H1 (cell line): Measurements from ENCODE around the gene RIPOR2. TPM values are rescaled to one million over a fixed set of nuclear protein-coding genes. Genes with fewer than 3 reads are reported as not detected.

Experiments used
- CTCF ChIA-PET: fragments of 300-600 bp; sonication (Branson Sonifier 250); formaldehyde crosslinking; loops from one replicate; lab custom pipeline; 2021; ENCODE audit not compliant: partially characterized antibody; lab: Charles Lee
- POLR2A ChIA-PET: fragments of 300-600 bp; sonication (Branson Sonifier 250); formaldehyde crosslinking; loops from one replicate; lab custom pipeline; 2021; ENCODE audit warnings: inconsistent platforms; ENCODE audit not compliant: partially characterized antibody; lab: Charles Lee
- DNase-seq, 2 experiments: peaks; one replicate each; pipeline versions ENCODE4 v3.0.0 to v3.0.0-alpha.2; 2010 to 2022; ENCODE audit warnings: low spot score in 2 of 2, low read depth in 1 of 2, mixed read lengths in 1 of 2
- FAIRE-seq: peaks from 2 replicates; lab custom pipeline; 2011; peaks lifted over from hg19 to GRCh38; lab: Jason Lieb, UNC
- H2AFZ ChIP-seq: 2 replicates; pipeline ENCODE4 v1.8.1; 2012; ENCODE audit warnings: low read length, inconsistent platforms
- H2AK5ac ChIP-seq: 2 replicates; pipeline ENCODE4 v1.6.1; 2013; ENCODE audit warnings: low read depth, low read length
- H2BK120ac ChIP-seq: replicated peaks from 2 replicates; pipeline ENCODE3; 2013; ENCODE audit warnings: low read depth, low read length, inconsistent platforms
- H2BK12ac ChIP-seq: 2 replicates; pipeline ENCODE4 v1.6.1; 2013; ENCODE audit warnings: low read depth, low read length
- H2BK15ac ChIP-seq: 2 replicates; pipeline ENCODE4 v1.6.1; 2013; ENCODE audit warnings: low read length
- H2BK20ac ChIP-seq: 2 replicates; pipeline ENCODE4 v1.6.1; 2013; ENCODE audit warnings: low read length
- H2BK5ac ChIP-seq: 2 replicates; pipeline ENCODE4 v1.6.1; 2013; ENCODE audit warnings: low read depth, low read length
- H3K14ac ChIP-seq: 2 replicates; pipeline ENCODE4 v1.6.1; 2013; ENCODE audit warnings: inconsistent platforms; ENCODE audit not compliant: insufficient read length
- H3K18ac ChIP-seq: 2 replicates; pipeline ENCODE4 v1.6.1; 2013; ENCODE audit warnings: low read length; ENCODE audit errors: extremely low read depth
- H3K23ac ChIP-seq: 2 replicates; pipeline ENCODE4 v1.6.1; 2013; ENCODE audit warnings: inconsistent platforms; ENCODE audit not compliant: insufficient read length
- H3K23me2 ChIP-seq: 2 replicates; pipeline ENCODE4 v1.6.1; 2013; ENCODE audit warnings: low read depth, low read length
- H3K27ac ChIP-seq: 2 replicates; pipeline ENCODE4 v1.6.1; 2011; ENCODE audit warnings: low read depth, low read length, inconsistent platforms
- H3K27me3 ChIP-seq, 4 experiments: replicated peaks in 1 of 4; 1 replicate in 1 of 4; 2 replicates in 3 of 4; pipeline versions ENCODE4 v1.6.1 to v1.8.1; 2011 to 2013; ENCODE audit warnings: low read length in 3 of 4, mild to moderate bottlenecking in 3 of 4, inconsistent platforms in 2 of 4, mixed read lengths in 2 of 4, moderate library complexity in 1 of 4; ENCODE audit not compliant: control insufficient read depth in 3 of 4, insufficient read depth in 3 of 4; ENCODE audit errors: extremely low read depth in 1 of 4
- H3K36me3 ChIP-seq, 4 experiments: 2 replicates each; pipeline versions ENCODE4 v1.6.1 to v1.8.1; 2011 to 2013; ENCODE audit warnings: mild to moderate bottlenecking in 4 of 4, low read length in 3 of 4, moderate library complexity in 2 of 4, control low read depth in 1 of 4, inconsistent platforms in 1 of 4; ENCODE audit not compliant: insufficient read depth in 4 of 4, control insufficient read depth in 2 of 4
- H3K4ac ChIP-seq: replicated peaks from 2 replicates; pipeline ENCODE3; 2013; ENCODE audit warnings: low read length, low read depth, mixed read lengths, inconsistent platforms; ENCODE audit not compliant: insufficient read length
- H3K4me1 ChIP-seq, 4 experiments: replicated peaks in 1 of 4; 1 replicate in 1 of 4; 2 replicates in 3 of 4; pipeline versions ENCODE4 v1.6.1 to v1.8.1; 2011 to 2013; ENCODE audit warnings: low read length in 3 of 4, inconsistent platforms in 2 of 4, mixed read lengths in 1 of 4; ENCODE audit not compliant: insufficient read depth in 4 of 4, control insufficient read depth in 3 of 4
- H3K4me2 ChIP-seq, 2 experiments: 2 replicates each; pipeline versions ENCODE4 v1.6.1 to v1.8.1; 2011 to 2013; ENCODE audit warnings: low read depth in 2 of 2, low read length in 2 of 2, control low read depth in 1 of 2, inconsistent platforms in 1 of 2, mild to moderate bottlenecking in 1 of 2; ENCODE audit not compliant: insufficient read depth in 1 of 2
- H3K4me3 ChIP-seq, 4 experiments: fragments of 200-600, 300-600 bp in 1 of 4; sonication (generic), shearing (Covaris generic), sonication (Bioruptor Twin) in 1 of 4; 2 replicates each; pipeline versions ENCODE4 v1.5.1 to v1.8.1; 2011 to 2016; ENCODE audit warnings: low read length in 4 of 4, low read depth in 3 of 4, control low read depth in 2 of 4, inconsistent platforms in 2 of 4, mild to moderate bottlenecking in 2 of 4, mixed read lengths in 1 of 4, moderate library complexity in 1 of 4; ENCODE audit not compliant: insufficient read depth in 2 of 4; ENCODE audit errors: extremely low read depth in 1 of 4
- H3K56ac ChIP-seq: replicated peaks from 2 replicates; pipeline ENCODE3; 2013; ENCODE audit warnings: low read depth, mild to moderate bottlenecking, mixed read lengths, low read length, inconsistent platforms; ENCODE audit not compliant: insufficient read length
- H3K79me1 ChIP-seq: 2 replicates; pipeline ENCODE4 v1.6.1; 2013; ENCODE audit warnings: low read depth, low read length, control low read depth
- H3K79me2 ChIP-seq, 2 experiments: 2 replicates each; pipeline versions ENCODE4 v1.6.1 to v1.8.1; 2012 to 2013; ENCODE audit warnings: low read length in 2 of 2, mild to moderate bottlenecking in 2 of 2, inconsistent platforms in 1 of 2; ENCODE audit not compliant: insufficient read depth in 2 of 2, control insufficient read depth in 1 of 2
- H3K9ac ChIP-seq, 4 experiments: replicated peaks in 1 of 4; 1 replicate in 1 of 4; 2 replicates in 3 of 4; pipeline versions ENCODE4 v1.6.1 to v1.8.1; 2011 to 2013; ENCODE audit warnings: low read depth in 3 of 4, low read length in 3 of 4, control low read depth in 2 of 4, mild to moderate bottlenecking in 2 of 4, moderate library complexity in 2 of 4, inconsistent platforms in 1 of 4; ENCODE audit errors: extremely low read depth in 1 of 4
- H3K9me3 ChIP-seq, 2 experiments: 2 replicates each; pipeline versions ENCODE4 v1.6.1 to v1.8.1; 2012 to 2013; ENCODE audit warnings: mild to moderate bottlenecking in 2 of 2, moderate library complexity in 2 of 2, control low read depth in 1 of 2, inconsistent platforms in 1 of 2, low read depth in 1 of 2, low read length in 1 of 2, mixed read lengths in 1 of 2; ENCODE audit not compliant: insufficient read depth in 2 of 2
- H4K20me1 ChIP-seq, 2 experiments: replicated peaks in 1 of 2; 2 replicates each; pipeline versions ENCODE3 to v1.8.1; 2011 to 2013; ENCODE audit warnings: inconsistent platforms in 2 of 2, low read length in 2 of 2, mild to moderate bottlenecking in 1 of 2; ENCODE audit not compliant: insufficient read depth in 2 of 2, control insufficient read depth in 1 of 2
- H4K5ac ChIP-seq: 2 replicates; pipeline ENCODE4 v1.6.1; 2013; ENCODE audit warnings: low read length, low read depth, mixed read lengths, inconsistent platforms; ENCODE audit not compliant: insufficient read length
- H4K8ac ChIP-seq: 2 replicates; pipeline ENCODE4 v1.8.0; 2013; ENCODE audit warnings: mild to moderate bottlenecking, moderate library complexity, low read length, inconsistent platforms; ENCODE audit not compliant: insufficient read depth; ENCODE audit errors: extremely low read depth
- H4K91ac ChIP-seq: replicated peaks from 2 replicates; pipeline ENCODE3; 2013; ENCODE audit warnings: low read length, mixed read lengths, inconsistent platforms; ENCODE audit not compliant: insufficient read length
- ASH2L ChIP-seq: fragments of 200-600, 300-600 bp; sonication (generic); IDR thresholded peaks from one replicate; pipeline ENCODE4 v1.7.1; 2017; ENCODE audit warnings: low read length
- EP300 ChIP-seq, 2 experiments: IDR thresholded peaks; 1 replicate in 1 of 2; 2 replicates in 1 of 2; pipeline ENCODE4 v1.6.1; 2011 to 2012; ENCODE audit warnings: low read depth in 2 of 2, low read length in 2 of 2, mild to moderate bottlenecking in 2 of 2, borderline replicate concordance in 1 of 2, inconsistent platforms in 1 of 2, moderate library complexity in 1 of 2
- FOSL1 ChIP-seq: IDR thresholded peaks from 2 replicates; pipeline ENCODE4 v1.6.1; 2011; ENCODE audit warnings: mild to moderate bottlenecking, low read depth, low read length, moderate library complexity; ENCODE audit not compliant: insufficient read depth
- KDM4A ChIP-seq: IDR thresholded peaks from one replicate; pipeline ENCODE4 v1.7.1; 2012; ENCODE audit warnings: low read depth, mild to moderate bottlenecking, moderate library complexity, low read length, inconsistent platforms; ENCODE audit not compliant: severe bottlenecking
- PHF8 ChIP-seq: fragments of 200-600 bp; sonication (generic); conservative IDR thresholded peaks from 2 replicates; pipeline ENCODE4 v1.7.1; 2012; ENCODE audit warnings: low read depth, mild to moderate bottlenecking, inconsistent platforms, low read length, moderate library complexity
- SIN3A ChIP-seq, 2 experiments: IDR thresholded peaks in 1 of 2; conservative IDR thresholded peaks in 1 of 2; 2 replicates each; pipeline ENCODE4 v1.6.1; 2011 to 2012; ENCODE audit warnings: low read length in 2 of 2, improper control_type of control experiment in 1 of 2, low read depth in 1 of 2, mild to moderate bottlenecking in 1 of 2
- SP2 ChIP-seq: IDR thresholded peaks from 2 replicates; pipeline ENCODE4 v1.6.1; 2012; ENCODE audit warnings: mild to moderate bottlenecking, low read length, inconsistent platforms
- SP4 ChIP-seq: IDR thresholded peaks from 2 replicates; pipeline ENCODE4 v1.6.1; 2012; ENCODE audit warnings: low read length, inconsistent platforms
- TBP ChIP-seq: IDR thresholded peaks from 2 replicates; pipeline ENCODE4 v1.6.1; 2011; ENCODE audit warnings: low read depth, low read length, improper control_type of control experiment
- TCF12 ChIP-seq: IDR thresholded peaks from 2 replicates; pipeline ENCODE4 v1.6.1; 2011; ENCODE audit warnings: low read depth, mild to moderate bottlenecking, low read length
- TEAD4 ChIP-seq: IDR thresholded peaks from 2 replicates; pipeline ENCODE4 v1.6.1; 2012; ENCODE audit warnings: low read depth, low read length, inconsistent platforms, mixed read lengths
- WGBS, 2 experiments: shearing (Covaris generic) in 1 of 2; methylation state at CpG; one replicate each; pipeline versions ENCODE4 v1.1.6 to v1.1.7; 2013 to 2015; ENCODE audit warnings: low lambda C conversion rate in 2 of 2, mixed read lengths in 2 of 2, inconsistent platforms in 1 of 2, low coverage in 1 of 2, missing lambda C conversion rate in 1 of 2; ENCODE audit not compliant: insufficient replicate concordance in 2 of 2, insufficient coverage in 1 of 2, insufficient read length in 1 of 2; ENCODE audit errors: extremely low coverage in 1 of 2, missing lambda C conversion rate in 1 of 2; 5-methylcytosine and 5-hydroxymethylcytosine counted together
- polyA plus RNA-seq, 7 experiments: library from polyadenylated mRNA; depleted of rRNA in 3 of 7; stranded (reverse) in 5 of 7; unstranded in 2 of 7; fragments of >200 nt in 5 of 7; fragments of 200-250 nt in 2 of 7; gene quantifications; 1 replicate in 5 of 7; 2 replicates in 1 of 7; 4 replicates in 1 of 7; pipeline versions ENCODE4 v1.2.1 to v1.2.3, GENCODE V29; 2011 to 2013; ENCODE audit warnings: missing spikeins in 2 of 7, mixed read lengths in 2 of 7
- total RNA-seq: library from RNA; stranded (reverse); fragmentation: NEBNext Ultra II Directional; extraction: Animal tissue kit (Norgen Biotek cat#: 25700); gene quantifications from 2 replicates; pipeline ENCODE4 v1.2.1, GENCODE V29; 2021
- TF ChIP-seq, protein P1 (sequence below): IDR thresholded peaks from 2 replicates; pipeline ENCODE4 v1.6.1; 2012; ENCODE audit warnings: low read length, inconsistent platforms

RIPOR2 gene
- total and polyA plus RNA-seq, 2 of the 8 experiments (the other 6 are each of a cell fraction or from before 2014, with no cell fraction given) = 16.7 to 45.6 TPM

DNA sequence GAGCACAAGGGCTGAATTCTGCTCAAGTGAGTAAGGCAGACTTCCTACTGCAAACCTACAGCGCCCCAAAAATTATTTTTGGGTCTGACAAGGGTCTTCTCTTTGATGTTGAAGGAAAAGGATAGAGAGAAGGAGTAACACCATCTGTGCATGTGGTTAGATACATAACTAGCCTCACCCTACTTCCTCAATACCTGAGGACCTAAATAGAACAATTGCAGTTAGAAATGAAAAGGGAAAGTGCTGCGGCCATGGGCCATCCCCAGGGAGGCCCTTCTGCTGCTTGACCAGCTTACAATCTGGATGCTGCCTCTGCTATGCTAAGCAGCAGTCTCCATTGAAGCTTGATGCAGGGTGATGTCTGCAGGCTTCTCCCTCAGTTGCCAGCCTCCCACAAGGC, 73.8 kb downstream of the RIPOR2 start:
- Histone ChIP-seq H2BK12ac (no peak overlapping the region), H2BK120ac (no peak overlapping the region), H3K9ac (no peak overlapping the region), H3K23me2 (no peaks in the 10 kb centered on the region), H2AK5ac (no peak overlapping the region), H2BK5ac (no peak overlapping the region), H4K91ac (no peak overlapping the region), H4K20me1 (no peaks in the 10 kb centered on the region), H3K4ac (no peak overlapping the region), H4K8ac (no peak overlapping the region), H2BK20ac (no peak overlapping the region), H3K4me3 (no peak overlapping the region), H3K4me1 (no peaks in the 10 kb centered on the region), H3K79me2 (no peaks in the 10 kb centered on the region), H2AFZ (no peak overlapping the region), H3K14ac (no peak overlapping the region), H4K5ac (no peak overlapping the region), H3K4me2 (no peak overlapping the region), H3K23ac (no peak overlapping the region), H2BK15ac (no peak overlapping the region), H3K56ac (no peak overlapping the region), H3K9me3 (no peaks in the 10 kb centered on the region), H3K27ac (no peak overlapping the region), H3K27me3 (no peaks in the 10 kb centered on the region), H3K36me3 (peaks cover 2 to 41% (median 23%) of the 10 kb centered on the region in 4 experiments; a peak in 6 of 8 replicates), H3K79me1 (no peaks in the 10 kb centered on the region), H3K18ac (no peak overlapping the region)
- FAIRE-seq = no peak
- 100% methylated on average over 2 of the region's 2 CpGs; no CpG with 5 or more reads in 1 of the 2 experiments for WGBS, 2 experiments
- ChIA-PET POLR2A (interaction anchor here (0.6 kb wide), 1 partner anchor 400 kb away, joined by 3 read pairs; no protein-coding TSS in a partner anchor), CTCF (interaction anchor here (0.7 to 1.6 kb wide), 7 partner anchors 49 to 392 kb away, joined by 3 to 6 read pairs (median 3); no protein-coding TSS in a partner anchor)
- DNase-seq = no peak
- TF ChIP-seq ASH2L = no peak
- TF ChIP-seq TEAD4 = no peak
- TF ChIP-seq FOSL1 = no peak
- TF ChIP-seq PHF8 = no peak
- no peak for TF ChIP-seq SP2
- TF ChIP-seq KDM4A = no peak
- TF ChIP-seq TCF12 = no peak
- no peak for TF ChIP-seq SIN3A (conservative IDR thresholded peaks at IDR 0.05 in 1 of 2, IDR thresholded peaks at IDR 0.05 in 1 of 2; ENCODE audit: low read depth in 1 of 2, low read length in 2 of 2)
- no peak for TF ChIP-seq EP300 (IDR thresholded peaks at IDR 0.05; ENCODE audit: borderline replicate concordance in 1 of 2, low read depth in 2 of 2, low read length in 2 of 2)
- TF ChIP-seq, protein P1, sequence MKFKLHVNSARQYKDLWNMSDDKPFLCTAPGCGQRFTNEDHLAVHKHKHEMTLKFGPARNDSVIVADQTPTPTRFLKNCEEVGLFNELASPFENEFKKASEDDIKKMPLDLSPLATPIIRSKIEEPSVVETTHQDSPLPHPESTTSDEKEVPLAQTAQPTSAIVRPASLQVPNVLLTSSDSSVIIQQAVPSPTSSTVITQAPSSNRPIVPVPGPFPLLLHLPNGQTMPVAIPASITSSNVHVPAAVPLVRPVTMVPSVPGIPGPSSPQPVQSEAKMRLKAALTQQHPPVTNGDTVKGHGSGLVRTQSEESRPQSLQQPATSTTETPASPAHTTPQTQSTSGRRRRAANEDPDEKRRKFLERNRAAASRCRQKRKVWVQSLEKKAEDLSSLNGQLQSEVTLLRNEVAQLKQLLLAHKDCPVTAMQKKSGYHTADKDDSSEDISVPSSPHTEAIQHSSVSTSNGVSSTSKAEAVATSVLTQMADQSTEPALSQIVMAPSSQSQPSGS = no peak
- no peak for TF ChIP-seq SP4
- TF ChIP-seq TBP = no peak
